B cell (primary cell): Measurements from ENCODE around the gene UNC79. TPM values are rescaled to one million over a fixed set of nuclear protein-coding genes. Genes with fewer than 3 reads are reported as not detected.

Experiments
- ATAC-seq: fragments of 200-7000 bp; cut with Tn5 transposase; one replicate; pipeline ENCODE4 v1.10.0; 2021; ENCODE audit warnings: low read depth, mild to moderate bottlenecking, moderate number of reproducible peaks, moderate library complexity
- CTCF ChIA-PET: fragments of 350-600 bp; sonication (Branson Sonifier 250); formaldehyde crosslinking; loops from one replicate; lab custom pipeline; 2021; ENCODE audit warnings: antibody characterized with exemption, inconsistent platforms; lab: Charles Lee
- POLR2A ChIA-PET: fragments of 350-600 bp; sonication (Branson Sonifier 250); formaldehyde crosslinking; loops from one replicate; lab custom pipeline; 2021; ENCODE audit warnings: antibody characterized with exemption; lab: Charles Lee
- DNase-seq: peaks from one replicate; pipeline ENCODE4 v3.0.0; 2013
- H2AFZ ChIP-seq: 2 replicates; pipeline ENCODE4 v1.6.1; 2012; ENCODE audit warnings: mild to moderate bottlenecking, low read depth, low read length; ENCODE audit not compliant: insufficient read depth, poor library complexity, severe bottlenecking
- H3K27ac ChIP-seq, 2 donors: 1 replicate in 1 of 2; 2 replicates in 1 of 2; pipeline ENCODE4 v1.5.1; 2012 to 2013; ENCODE audit warnings: low read length in 2 of 2, mild to moderate bottlenecking in 2 of 2, moderate library complexity in 1 of 2
- H3K27me3 ChIP-seq, 4 experiments: fragments of 200-600 bp in 1 of 4; sonication (generic) in 1 of 4; replicated peaks in 1 of 4; 1 replicate in 2 of 4; 2 replicates in 2 of 4; pipeline versions ENCODE4 v1.6.1 to v1.7.0; 2013 to 2016; ENCODE audit warnings: low read length in 3 of 4, mild to moderate bottlenecking in 2 of 4, mixed read lengths in 1 of 4, moderate library complexity in 1 of 4; ENCODE audit not compliant: insufficient read depth in 4 of 4, control insufficient read depth in 3 of 4; ENCODE audit errors: control extremely low read depth in 1 of 4
- H3K36me3 ChIP-seq, 2 experiments: replicated peaks in 1 of 2; 1 replicate in 1 of 2; 2 replicates in 1 of 2; pipeline versions ENCODE4 v1.6.1 to v1.7.1; 2013; ENCODE audit warnings: low read length in 1 of 2; ENCODE audit not compliant: insufficient read depth in 2 of 2, control insufficient read depth in 1 of 2; ENCODE audit errors: control extremely low read depth in 1 of 2, extremely low read depth in 1 of 2
- H3K4me1 ChIP-seq, 2 donors: fragments of 200-600 bp in 1 of 2; sonication (generic) in 1 of 2; 1 replicate in 1 of 2; 2 replicates in 1 of 2; pipeline versions ENCODE4 v1.5.1 to v1.6.1; 2013 to 2017; ENCODE audit warnings: low read length in 2 of 2; ENCODE audit not compliant: control insufficient read depth in 2 of 2, insufficient read depth in 2 of 2
- H3K4me2 ChIP-seq: replicated peaks from 2 replicates; pipeline ENCODE3; 2012; ENCODE audit warnings: mild to moderate bottlenecking, low read depth, low read length; ENCODE audit not compliant: poor library complexity, severe bottlenecking
- H3K4me3 ChIP-seq, 5 experiments: fragments of 200-600 bp in 1 of 5; sonication (generic) in 1 of 5; 1 replicate in 3 of 5; 2 replicates in 2 of 5; pipeline versions ENCODE4 v1.5.1 to v1.7.0; 2011 to 2016; ENCODE audit warnings: low read length in 4 of 5, mild to moderate bottlenecking in 4 of 5, low read depth in 2 of 5, control low read depth in 1 of 5, moderate library complexity in 1 of 5; ENCODE audit not compliant: insufficient read depth in 1 of 5; ENCODE audit errors: control extremely low read depth in 1 of 5, extremely low read depth in 1 of 5
- H3K79me2 ChIP-seq: fragments of 200-600 bp; sonication (generic); one replicate; pipeline ENCODE4 v1.6.0; 2016; ENCODE audit warnings: low read length; ENCODE audit not compliant: control insufficient read depth, insufficient read depth
- H3K9ac ChIP-seq: fragments of 200-600 bp; sonication (generic); 2 replicates; pipeline ENCODE4 v1.6.1; 2017; ENCODE audit warnings: mild to moderate bottlenecking, low read length, moderate library complexity
- H3K9me3 ChIP-seq, 3 donors: one replicate each; pipeline versions ENCODE4 v1.6.1 to v1.7.1; 2013; ENCODE audit warnings: low read length in 2 of 3; ENCODE audit not compliant: control insufficient read depth in 2 of 3, insufficient read depth in 1 of 3; ENCODE audit errors: control extremely low read depth in 1 of 3
- H4K20me1 ChIP-seq: 2 replicates; pipeline ENCODE4 v1.6.0; 2012; ENCODE audit warnings: mild to moderate bottlenecking, low read length; ENCODE audit not compliant: insufficient read depth, control insufficient read depth, poor library complexity, severe bottlenecking
- H3K27ac Mint-ChIP-seq: one replicate; pipeline ENCODE4 v1.8.0; 2021; ENCODE audit warnings: mixed read lengths
- H3K27me3 Mint-ChIP-seq: one replicate; pipeline ENCODE4 v1.8.0; 2021; ENCODE audit warnings: mixed read lengths
- H3K4me1 Mint-ChIP-seq: one replicate; pipeline ENCODE4 v1.8.0; 2021; ENCODE audit warnings: mixed read lengths
- H3K4me3 Mint-ChIP-seq: one replicate; pipeline ENCODE4 v1.8.0; 2021; ENCODE audit warnings: mixed read lengths
- H3K9me3 Mint-ChIP-seq: one replicate; pipeline ENCODE4 v1.8.0; 2022; ENCODE audit warnings: mixed read lengths; ENCODE audit not compliant: insufficient read depth
- EZH2 ChIP-seq: IDR thresholded peaks from 2 replicates; pipeline ENCODE4 v1.6.1; 2012; ENCODE audit warnings: borderline replicate concordance, low read depth, mild to moderate bottlenecking, moderate library complexity, low read length; ENCODE audit not compliant: insufficient read depth, poor library complexity, severe bottlenecking
- WGBS: methylation state at CpG from one replicate; pipeline ENCODE4 v1.1.5; 2013; ENCODE audit warnings: missing lambda C conversion rate; ENCODE audit not compliant: insufficient coverage; 5-methylcytosine and 5-hydroxymethylcytosine counted together
- intact Hi-C: fragments of 100-400 bp; cut with micrococcal nuclease; formaldehyde crosslinking; loops from one replicate; pipeline ENCODE4 v1.10.0; 2022
- polyA plus RNA-seq: library from polyadenylated mRNA; depleted of rRNA; stranded (reverse); fragments of >200 nt; gene quantifications from 2 replicates; pipeline ENCODE4 v1.2.3, GENCODE V29; 2012
- total RNA-seq, 2 donors: library from RNA; stranded (reverse); fragments of 120-200 nt in 1 of 2; gene quantifications; 1 replicate in 1 of 2; 2 replicates in 1 of 2; pipeline versions ENCODE4 v1.2.3 to v1.2.4, GENCODE V29; 2013 to 2022
- TF ChIP-seq, protein P1 (sequence below): fragments of 200-600 bp; IDR thresholded peaks from one replicate; pipeline ENCODE4 v1.8.0; 2022; ENCODE audit warnings: antibody characterized with exemption, mild to moderate bottlenecking

Gene UNC79
- total and polyA plus RNA-seq, 2 donors (not counting 1 experiment from before 2014, with no cell fraction given): 0.04 to 0.15 TPM

GRCh38 chr14:93743270-93744060 is 312.7 kb downstream of the UNC79 start:
- CTCF ChIA-PET: no interaction called here
- Histone ChIP-seq H3K9ac (no peak overlapping the region), H3K79me2 (no peaks in the 10 kb centered on the region), H3K27ac (no peak overlapping the region), H2AFZ (no peak overlapping the region), H3K4me3 (no peak overlapping the region), H3K9me3 (peaks cover 0 to 3% (median 0%) of the 10 kb centered on the region in 3 donors), H3K4me1 (no peaks in the 10 kb centered on the region), H4K20me1 (no peaks in the 10 kb centered on the region), H3K27me3 (no peaks in the 10 kb centered on the region), H3K4me2 (no peak overlapping the region), H3K36me3 (no peaks in the 10 kb centered on the region)
- DNase-seq (no peak), ATAC-seq (no peak)
- TF ChIP-seq EZH2: no peak
- TF ChIP-seq, protein P1, sequence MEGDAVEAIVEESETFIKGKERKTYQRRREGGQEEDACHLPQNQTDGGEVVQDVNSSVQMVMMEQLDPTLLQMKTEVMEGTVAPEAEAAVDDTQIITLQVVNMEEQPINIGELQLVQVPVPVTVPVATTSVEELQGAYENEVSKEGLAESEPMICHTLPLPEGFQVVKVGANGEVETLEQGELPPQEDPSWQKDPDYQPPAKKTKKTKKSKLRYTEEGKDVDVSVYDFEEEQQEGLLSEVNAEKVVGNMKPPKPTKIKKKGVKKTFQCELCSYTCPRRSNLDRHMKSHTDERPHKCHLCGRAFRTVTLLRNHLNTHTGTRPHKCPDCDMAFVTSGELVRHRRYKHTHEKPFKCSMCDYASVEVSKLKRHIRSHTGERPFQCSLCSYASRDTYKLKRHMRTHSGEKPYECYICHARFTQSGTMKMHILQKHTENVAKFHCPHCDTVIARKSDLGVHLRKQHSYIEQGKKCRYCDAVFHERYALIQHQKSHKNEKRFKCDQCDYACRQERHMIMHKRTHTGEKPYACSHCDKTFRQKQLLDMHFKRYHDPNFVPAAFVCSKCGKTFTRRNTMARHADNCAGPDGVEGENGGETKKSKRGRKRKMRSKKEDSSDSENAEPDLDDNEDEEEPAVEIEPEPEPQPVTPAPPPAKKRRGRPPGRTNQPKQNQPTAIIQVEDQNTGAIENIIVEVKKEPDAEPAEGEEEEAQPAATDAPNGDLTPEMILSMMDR: no peak
- Mint-ChIP-seq H3K4me3 (no peak overlapping the region), H3K27ac (no peak overlapping the region), H3K4me1 (no peaks in the 10 kb centered on the region), H3K27me3 (peaks cover 7% of the 10 kb centered on the region), H3K9me3 (peaks cover 2% of the 10 kb centered on the region)
- intact Hi-C loops: no loop called here
- WGBS: 93% methylated on average over 26 of the region's 26 CpGs
- POLR2A ChIA-PET: no interaction called here

DNA sequence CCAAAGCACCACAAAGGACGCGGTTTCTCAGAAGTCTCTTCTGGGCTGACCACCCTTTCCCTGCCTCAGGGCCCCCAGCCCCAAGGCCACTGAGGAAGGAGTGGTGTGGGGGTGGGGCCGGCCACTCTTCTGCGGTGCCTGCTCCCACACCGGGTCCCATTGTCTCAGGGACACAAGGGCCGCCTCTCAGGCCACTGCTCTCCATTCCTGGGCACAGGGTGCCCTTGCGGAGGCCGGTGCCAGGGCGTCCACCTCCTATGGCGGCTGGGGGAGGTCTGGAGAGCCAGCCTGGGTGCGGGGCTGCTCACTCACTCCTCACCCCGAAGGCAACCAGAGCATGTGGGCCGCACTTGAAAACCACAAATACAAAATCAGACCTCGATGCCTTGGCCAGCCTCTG is 313.4 kb downstream of the UNC79 start:
- Histone ChIP-seq H3K4me2 (no peak overlapping the region), H3K9me3 (peaks cover 0 to 3% (median 0%) of the 10 kb centered on the region in 3 donors), H3K27me3 (no peaks in the 10 kb centered on the region), H4K20me1 (no peaks in the 10 kb centered on the region), H3K79me2 (no peaks in the 10 kb centered on the region), H3K27ac (no peak overlapping the region), H3K4me3 (no peak overlapping the region), H3K4me1 (no peaks in the 10 kb centered on the region), H3K36me3 (no peaks in the 10 kb centered on the region), H2AFZ (no peak overlapping the region), H3K9ac (no peak overlapping the region)
- no peak overlapping the region for H3K4me3 Mint-ChIP-seq
- H3K27ac Mint-ChIP-seq: no peak overlapping the region
- H3K27me3 Mint-ChIP-seq: peaks cover 4% of the 10 kb centered on the region
- no peak for ATAC-seq
- TF ChIP-seq EZH2: no peak
- no peak for DNase-seq
- 85% methylated on average over 11 of the region's 14 CpGs for WGBS
- H3K4me1 Mint-ChIP-seq: no peaks in the 10 kb centered on the region
- ChIA-PET POLR2A (no interaction called here), CTCF (no interaction called here)
- H3K9me3 Mint-ChIP-seq: peaks cover 2% of the 10 kb centered on the region
- intact Hi-C loops: no loop called here
